GM23338 (cell line): Measurements from ENCODE around the gene SCN1B.

ENCODE experiments used
- CREB1 ChIP-seq: fragments of 250-450 bp; sonication (Bioruptor Pico); IDR thresholded peaks from 2 replicates; pipeline ENCODE4 v1.5.0; 2020; ENCODE audit warnings: low read depth, mild to moderate bottlenecking, moderate library complexity
- CTCF ChIP-seq, 2 experiments: fragments of 200-600 bp in 1 of 2; sonication (generic) in 1 of 2; conservative IDR thresholded peaks; 2 replicates each; pipeline versions ENCODE4 v1.5.1 to v1.6.1; 2016 to 2017; ENCODE audit warnings: antibody characterized with exemption in 2 of 2, low read depth in 2 of 2, mild to moderate bottlenecking in 2 of 2, moderate library complexity in 1 of 2
- ETS1 ChIP-seq: IDR thresholded peaks from 2 replicates; pipeline ENCODE4 v1.6.1; 2016; ENCODE audit warnings: antibody characterized with exemption
- EZH2 ChIP-seq: fragments of 200-600 bp; sonication (generic); IDR thresholded peaks from one replicate; pipeline ENCODE4 v1.8.0; 2017; ENCODE audit warnings: antibody characterized with exemption, mild to moderate bottlenecking, low read depth; ENCODE audit not compliant: unreplicated experiment
- EZH2phosphoT487 ChIP-seq: fragments of 200-600 bp; sonication (generic); IDR thresholded peaks from one replicate; pipeline ENCODE4 v1.8.1; 2018; ENCODE audit warnings: antibody characterized with exemption; ENCODE audit not compliant: unreplicated experiment
- JUNB ChIP-seq: IDR thresholded peaks from one replicate; pipeline ENCODE4 v1.6.1; 2016; ENCODE audit warnings: antibody characterized with exemption; ENCODE audit not compliant: unreplicated experiment
- NANOG ChIP-seq: IDR thresholded peaks from 2 replicates; pipeline ENCODE4 v1.6.1; 2016; ENCODE audit warnings: antibody characterized with exemption, borderline replicate concordance
- POLR2AphosphoS5 ChIP-seq: IDR thresholded peaks from 2 replicates; pipeline ENCODE4 v1.6.1; 2016; ENCODE audit warnings: antibody characterized with exemption, low read depth
- STAT1 ChIP-seq: IDR thresholded peaks from one replicate; pipeline ENCODE4 v1.6.1; 2016; ENCODE audit warnings: antibody characterized with exemption; ENCODE audit not compliant: unreplicated experiment
- ZNF331 ChIP-seq: fragments of 250-450 bp; sonication (Bioruptor Pico); IDR thresholded peaks from 2 replicates; pipeline ENCODE4 v1.5.0; 2020; ENCODE audit warnings: low read depth, mild to moderate bottlenecking, moderate library complexity
- TF ChIP-seq, protein P1 (sequence below): IDR thresholded peaks from one replicate; pipeline ENCODE4 v1.6.1; 2018; ENCODE audit warnings: antibody characterized with exemption; ENCODE audit not compliant: unreplicated experiment

DNA sequence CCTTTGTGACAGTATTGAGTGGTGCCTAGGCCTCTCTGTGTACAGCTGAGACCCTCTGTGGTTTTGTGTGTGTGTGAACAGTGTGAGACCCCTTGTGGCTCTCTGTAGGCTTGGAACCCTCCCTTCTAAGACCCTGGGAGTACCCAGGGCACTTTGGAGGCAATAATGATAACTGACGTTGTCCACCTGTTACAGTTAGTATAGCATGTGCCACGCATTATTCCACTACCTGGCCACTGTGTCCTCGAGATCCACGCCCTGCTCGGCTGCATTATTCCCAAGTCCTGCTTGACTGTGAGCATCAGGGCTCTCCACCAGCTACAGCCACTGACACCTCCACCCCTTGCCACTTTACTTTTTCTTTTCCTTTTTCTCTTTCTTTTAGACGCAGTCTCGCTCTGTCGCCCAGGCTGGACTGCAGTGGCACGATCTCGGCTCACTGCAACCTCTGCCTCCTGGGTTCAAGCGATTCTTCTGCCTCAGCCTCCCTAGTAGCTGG is 28.2 kb upstream of the SCN1B start:
- no peak for TF ChIP-seq POLR2AphosphoS5
- TF ChIP-seq CTCF (conservative IDR thresholded peaks at IDR 0.05; ENCODE audit: low read depth in 2 of 2), result no peak
- no peak for TF ChIP-seq EZH2
- TF ChIP-seq ETS1, result no peak
- no peak for TF ChIP-seq CREB1 (CRISPR knock-in tag)
- TF ChIP-seq EZH2phosphoT487, result no peak
- TF ChIP-seq ZNF331 (CRISPR knock-in tag), result no peak
- TF ChIP-seq, protein P1, sequence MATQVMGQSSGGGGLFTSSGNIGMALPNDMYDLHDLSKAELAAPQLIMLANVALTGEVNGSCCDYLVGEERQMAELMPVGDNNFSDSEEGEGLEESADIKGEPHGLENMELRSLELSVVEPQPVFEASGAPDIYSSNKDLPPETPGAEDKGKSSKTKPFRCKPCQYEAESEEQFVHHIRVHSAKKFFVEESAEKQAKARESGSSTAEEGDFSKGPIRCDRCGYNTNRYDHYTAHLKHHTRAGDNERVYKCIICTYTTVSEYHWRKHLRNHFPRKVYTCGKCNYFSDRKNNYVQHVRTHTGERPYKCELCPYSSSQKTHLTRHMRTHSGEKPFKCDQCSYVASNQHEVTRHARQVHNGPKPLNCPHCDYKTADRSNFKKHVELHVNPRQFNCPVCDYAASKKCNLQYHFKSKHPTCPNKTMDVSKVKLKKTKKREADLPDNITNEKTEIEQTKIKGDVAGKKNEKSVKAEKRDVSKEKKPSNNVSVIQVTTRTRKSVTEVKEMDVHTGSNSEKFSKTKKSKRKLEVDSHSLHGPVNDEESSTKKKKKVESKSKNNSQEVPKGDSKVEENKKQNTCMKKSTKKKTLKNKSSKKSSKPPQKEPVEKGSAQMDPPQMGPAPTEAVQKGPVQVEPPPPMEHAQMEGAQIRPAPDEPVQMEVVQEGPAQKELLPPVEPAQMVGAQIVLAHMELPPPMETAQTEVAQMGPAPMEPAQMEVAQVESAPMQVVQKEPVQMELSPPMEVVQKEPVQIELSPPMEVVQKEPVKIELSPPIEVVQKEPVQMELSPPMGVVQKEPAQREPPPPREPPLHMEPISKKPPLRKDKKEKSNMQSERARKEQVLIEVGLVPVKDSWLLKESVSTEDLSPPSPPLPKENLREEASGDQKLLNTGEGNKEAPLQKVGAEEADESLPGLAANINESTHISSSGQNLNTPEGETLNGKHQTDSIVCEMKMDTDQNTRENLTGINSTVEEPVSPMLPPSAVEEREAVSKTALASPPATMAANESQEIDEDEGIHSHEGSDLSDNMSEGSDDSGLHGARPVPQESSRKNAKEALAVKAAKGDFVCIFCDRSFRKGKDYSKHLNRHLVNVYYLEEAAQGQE, result no peak
- no peak for TF ChIP-seq STAT1
- no peak for TF ChIP-seq JUNB
- TF ChIP-seq NANOG, result no peak
